Progenitor cell of endocrine pancreas (in vitro differentiated cells): ENCODE measurements around the gene PTPRK. TPM values are rescaled to one million over a fixed set of nuclear protein-coding genes. Genes with fewer than 3 reads are reported as not detected.

ENCODE experiments used
- DNase-seq: peaks from one replicate; pipeline ENCODE4 v3.0.0; 2021; ENCODE audit warnings: low spot score; ENCODE audit not compliant: unreplicated experiment
- H3K27ac Mint-ChIP-seq: 2 replicates; pipeline ENCODE4 v1.8.0; 2021; ENCODE audit warnings: mild to moderate bottlenecking, moderate library complexity, mixed read lengths
- H3K27me3 Mint-ChIP-seq: 2 replicates; pipeline ENCODE4 v1.8.0; 2021; ENCODE audit warnings: mixed read lengths
- H3K36me3 Mint-ChIP-seq: 2 replicates; pipeline ENCODE4 v1.8.0; 2022; ENCODE audit warnings: mixed read lengths; ENCODE audit not compliant: insufficient read depth
- H3K4me1 Mint-ChIP-seq: 2 replicates; pipeline ENCODE4 v1.8.0; 2021; ENCODE audit warnings: low read depth, mixed read lengths
- H3K4me3 Mint-ChIP-seq: 2 replicates; pipeline ENCODE4 v1.8.0; 2021; ENCODE audit warnings: low read depth, mild to moderate bottlenecking, moderate library complexity, mixed read lengths
- H3K9me3 Mint-ChIP-seq: 2 replicates; pipeline ENCODE4 v1.8.0; 2021; ENCODE audit warnings: low read depth, mixed read lengths
- total RNA-seq: library from RNA; stranded (reverse); gene quantifications from 2 replicates; pipeline ENCODE4 v1.2.1, GENCODE V29; 2021
- TF ChIP-seq, protein P1 (sequence below): fragments of 200-600 bp; sonication (generic); IDR thresholded peaks from one replicate; pipeline ENCODE4 v1.5.0; 2021; ENCODE audit warnings: antibody characterized with exemption, mild to moderate bottlenecking; ENCODE audit not compliant: unreplicated experiment

The PTPRK gene
- total RNA-seq, 1 donor from 2014 or later: 86.2 TPM

DNA sequence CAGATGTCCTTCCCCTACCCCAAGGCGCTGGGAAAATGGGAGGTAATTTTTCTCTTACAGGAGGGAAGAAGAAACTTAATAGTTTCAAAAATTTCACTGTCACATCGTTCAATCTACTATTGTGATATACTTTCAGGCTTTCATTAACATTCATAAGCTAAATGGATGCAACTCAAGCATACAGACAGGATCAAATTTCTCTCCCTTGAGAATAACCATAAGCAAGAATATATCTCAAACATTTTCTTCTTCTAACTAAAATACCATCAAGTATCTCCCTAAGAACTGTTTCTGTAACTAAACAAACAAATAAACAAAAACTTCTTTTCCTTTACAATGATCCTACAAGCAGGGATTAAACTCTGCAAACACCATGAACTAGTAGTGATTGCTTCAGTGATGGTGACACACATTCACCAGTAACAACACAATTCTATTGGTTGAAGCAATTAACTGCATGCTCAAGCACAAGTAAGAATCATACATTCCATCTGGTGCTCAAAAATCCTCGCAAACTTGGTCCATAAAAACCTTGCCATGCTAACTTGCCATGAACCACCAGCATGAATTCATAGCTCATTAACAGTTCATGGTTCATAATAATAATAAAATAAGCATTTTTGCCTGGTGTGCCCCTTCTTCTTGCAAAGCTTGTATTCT lies 183.8 kb downstream of the PTPRK start:
- H3K4me1 Mint-ChIP-seq: peaks cover 31% of the 10 kb centered on the region
- H3K27me3 Mint-ChIP-seq: no peaks in the 10 kb centered on the region
- no peaks in the 10 kb centered on the region for H3K9me3 Mint-ChIP-seq
- H3K27ac Mint-ChIP-seq: no peak overlapping the region
- TF ChIP-seq, protein P1, sequence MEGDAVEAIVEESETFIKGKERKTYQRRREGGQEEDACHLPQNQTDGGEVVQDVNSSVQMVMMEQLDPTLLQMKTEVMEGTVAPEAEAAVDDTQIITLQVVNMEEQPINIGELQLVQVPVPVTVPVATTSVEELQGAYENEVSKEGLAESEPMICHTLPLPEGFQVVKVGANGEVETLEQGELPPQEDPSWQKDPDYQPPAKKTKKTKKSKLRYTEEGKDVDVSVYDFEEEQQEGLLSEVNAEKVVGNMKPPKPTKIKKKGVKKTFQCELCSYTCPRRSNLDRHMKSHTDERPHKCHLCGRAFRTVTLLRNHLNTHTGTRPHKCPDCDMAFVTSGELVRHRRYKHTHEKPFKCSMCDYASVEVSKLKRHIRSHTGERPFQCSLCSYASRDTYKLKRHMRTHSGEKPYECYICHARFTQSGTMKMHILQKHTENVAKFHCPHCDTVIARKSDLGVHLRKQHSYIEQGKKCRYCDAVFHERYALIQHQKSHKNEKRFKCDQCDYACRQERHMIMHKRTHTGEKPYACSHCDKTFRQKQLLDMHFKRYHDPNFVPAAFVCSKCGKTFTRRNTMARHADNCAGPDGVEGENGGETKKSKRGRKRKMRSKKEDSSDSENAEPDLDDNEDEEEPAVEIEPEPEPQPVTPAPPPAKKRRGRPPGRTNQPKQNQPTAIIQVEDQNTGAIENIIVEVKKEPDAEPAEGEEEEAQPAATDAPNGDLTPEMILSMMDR: no peak
- no peak for DNase-seq
- no peak overlapping the region for H3K4me3 Mint-ChIP-seq
- H3K36me3 Mint-ChIP-seq: peaks cover 8% of the 10 kb centered on the region

DNA sequence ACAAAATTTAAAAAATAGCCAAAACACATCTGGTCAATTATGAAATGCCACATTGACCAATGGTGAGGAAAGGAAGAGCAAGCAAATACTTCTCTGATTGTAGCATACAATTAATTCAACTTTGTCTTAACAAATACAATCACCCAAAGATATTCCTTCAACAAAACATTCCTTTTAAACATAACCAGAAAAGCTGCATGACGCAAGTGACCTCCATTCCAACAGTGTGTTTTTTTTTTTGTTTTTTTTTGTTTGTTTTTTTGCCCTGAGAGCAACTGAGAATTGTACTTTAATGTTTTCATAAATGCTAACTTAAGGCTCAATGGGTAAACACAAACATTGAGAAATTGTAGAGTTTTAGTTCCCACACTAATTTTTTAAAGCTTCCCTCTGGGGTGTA lies 184.4 kb downstream of the PTPRK start:
- H3K36me3 Mint-ChIP-seq: peaks cover 9% of the 10 kb centered on the region
- H3K4me1 Mint-ChIP-seq: peaks cover 31% of the 10 kb centered on the region

DNA sequence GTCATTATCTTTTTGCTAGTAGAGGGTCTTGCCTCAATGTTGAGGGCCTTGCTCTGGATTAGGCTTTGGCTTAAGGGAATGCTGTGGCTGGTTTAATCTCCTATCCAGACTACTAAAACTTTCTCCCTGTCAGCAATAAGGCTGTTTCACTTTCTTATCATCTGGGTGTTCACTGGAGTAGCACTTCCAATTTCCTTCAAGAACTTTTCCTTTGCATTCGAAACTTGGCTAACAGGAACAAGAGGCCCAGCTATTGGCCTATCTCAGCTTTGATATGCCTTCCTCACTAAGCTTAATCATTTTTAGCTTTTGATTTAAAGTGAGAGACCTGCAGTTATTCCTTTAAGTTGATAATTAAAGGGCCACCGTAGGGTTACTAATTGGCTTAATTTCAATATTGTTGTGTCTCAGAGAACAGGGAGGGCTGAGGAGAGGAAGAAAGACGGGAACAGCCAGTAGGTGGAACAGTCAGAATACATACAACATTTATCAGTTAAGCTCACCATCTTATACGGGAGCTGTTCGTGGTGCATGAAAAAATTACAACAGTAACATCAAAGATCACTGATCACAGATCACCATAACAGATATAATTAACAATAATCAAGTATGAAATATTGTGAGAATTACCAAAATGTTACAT lies 186.7 kb downstream of the PTPRK start:
- peaks cover 10% of the 10 kb centered on the region for H3K36me3 Mint-ChIP-seq
- peak overlapping the region; percentile 82 for H3K27ac Mint-ChIP-seq
- TF ChIP-seq, protein P1: no peak
- H3K27me3 Mint-ChIP-seq: no peaks in the 10 kb centered on the region
- H3K4me3 Mint-ChIP-seq: no peak overlapping the region
- DNase-seq: no peak
- no peaks in the 10 kb centered on the region for H3K9me3 Mint-ChIP-seq
- peaks cover 18% of the 10 kb centered on the region for H3K4me1 Mint-ChIP-seq

More for the DNA sequence above, 184.4 kb downstream of the PTPRK start:
- Mint-ChIP-seq H3K4me3 (no peak overlapping the region), H3K27ac (no peak overlapping the region), H3K27me3 (no peaks in the 10 kb centered on the region), H3K9me3 (no peaks in the 10 kb centered on the region)
- DNase-seq: no peak
- TF ChIP-seq, protein P1: no peak

DNA sequence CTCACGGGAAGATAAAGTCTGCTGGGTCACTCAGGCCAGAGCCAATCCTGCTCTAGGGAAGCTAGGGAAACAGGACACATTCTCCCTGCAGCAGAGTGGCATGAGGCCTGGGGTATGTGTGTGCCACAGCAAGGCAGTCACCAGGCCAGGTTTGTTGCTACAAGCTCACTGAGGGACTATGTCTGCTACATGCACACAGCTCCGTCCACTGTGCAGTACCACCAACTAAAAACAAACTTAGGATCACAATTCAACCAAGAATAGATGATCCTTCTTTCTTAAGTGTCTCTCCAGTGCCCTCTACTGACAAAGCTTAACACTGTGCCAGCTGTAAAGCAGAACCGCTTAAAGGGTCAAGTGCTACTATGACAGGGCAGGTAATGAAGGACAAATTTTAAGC lies 192.5 kb downstream of the PTPRK start:
- Mint-ChIP-seq H3K27me3 (no peaks in the 10 kb centered on the region), H3K4me1 (peaks cover 4% of the 10 kb centered on the region), H3K4me3 (no peak overlapping the region), H3K36me3 (peaks cover 21% of the 10 kb centered on the region), H3K27ac (no peak overlapping the region), H3K9me3 (peaks cover 9% of the 10 kb centered on the region)
- TF ChIP-seq, protein P1: peak; percentile 38
- DNase-seq: no peak

DNA sequence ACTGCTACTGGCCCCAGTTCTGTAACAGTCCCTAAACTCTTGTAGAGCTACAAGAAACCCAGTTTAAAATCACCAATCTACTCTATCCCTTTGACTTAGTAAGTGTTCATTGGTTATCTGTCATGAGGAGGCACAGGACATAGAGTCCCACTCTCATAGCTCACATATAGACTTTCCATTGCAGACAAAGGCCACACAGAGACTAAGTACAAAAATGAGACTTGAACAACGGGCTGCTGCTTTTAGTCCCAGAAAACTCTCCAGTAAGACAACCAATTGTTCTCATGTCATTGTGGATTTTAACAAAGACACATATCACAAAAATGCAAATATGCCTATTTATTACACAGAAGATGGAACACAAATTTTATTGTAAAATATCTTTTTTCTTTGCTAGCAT lies 197.4 kb downstream of the PTPRK start:
- TF ChIP-seq, protein P1: no peak
- Mint-ChIP-seq H3K27me3 (no peaks in the 10 kb centered on the region), H3K9me3 (peaks cover 6% of the 10 kb centered on the region)

More for the DNA sequence above, 197.4 kb downstream of the PTPRK start:
- Mint-ChIP-seq H3K36me3 (peaks cover 13% of the 10 kb centered on the region), H3K27ac (no peak overlapping the region), H3K4me1 (peaks cover 19% of the 10 kb centered on the region), H3K4me3 (no peak overlapping the region)
- DNase-seq: no peak
